Right atrium auricular region (tissue), 2 donors: ENCODE data around the gene OPTC. TPM values are rescaled to one million over a fixed set of nuclear protein-coding genes. Genes with fewer than 3 reads are reported as not detected.

ENCODE experiments used
- DNase-seq: peaks from one replicate; pipeline ENCODE4 v3.0.0-alpha.2; 2019; ENCODE audit warnings: low spot score
- H3K27ac ChIP-seq, 2 donors: fragments of 200-600 bp; sonication (generic); 1 replicate in 1 of 2; 2 replicates in 1 of 2; pipeline ENCODE4 v1.5.1; 2016 to 2019
- H3K27me3 ChIP-seq, 2 donors: fragments of 200-600 bp; sonication (generic); one replicate each; pipeline versions ENCODE4 v1.5.1 to v1.6.0; 2017 to 2019
- H3K36me3 ChIP-seq: fragments of 200-600 bp; sonication (generic); one replicate; pipeline ENCODE4 v1.5.1; 2016
- H3K4me1 ChIP-seq, 2 donors: fragments of 200-600 bp; sonication (generic); one replicate each; pipeline versions ENCODE4 v1.5.1 to v1.6.0; 2017 to 2019
- H3K4me3 ChIP-seq, 2 donors: fragments of 200-600 bp; sonication (generic); 1 replicate in 1 of 2; 2 replicates in 1 of 2; pipeline ENCODE4 v1.5.1; 2017 to 2019; ENCODE audit warnings: mild to moderate bottlenecking in 1 of 2, moderate library complexity in 1 of 2
- H3K9me3 ChIP-seq, 2 donors: fragments of 200-600 bp; sonication (generic); one replicate each; pipeline ENCODE4 v1.5.1; 2019
- total RNA-seq, 2 donors: library from RNA; depleted of rRNA; stranded (reverse); fragments of >200 nt; gene quantifications; one replicate each; pipeline ENCODE4 v1.1.0, GENCODE V29; 2016
- TF ChIP-seq, protein P1 (sequence below), 2 donors: fragments of 200-600 bp; sonication (generic); IDR thresholded peaks; one replicate each; pipeline ENCODE4 v1.5.1; 2019; ENCODE audit warnings: antibody characterized with exemption in 2 of 2

OPTC gene
- total RNA-seq, 2 donors from 2014 or later = not detected

DNA sequence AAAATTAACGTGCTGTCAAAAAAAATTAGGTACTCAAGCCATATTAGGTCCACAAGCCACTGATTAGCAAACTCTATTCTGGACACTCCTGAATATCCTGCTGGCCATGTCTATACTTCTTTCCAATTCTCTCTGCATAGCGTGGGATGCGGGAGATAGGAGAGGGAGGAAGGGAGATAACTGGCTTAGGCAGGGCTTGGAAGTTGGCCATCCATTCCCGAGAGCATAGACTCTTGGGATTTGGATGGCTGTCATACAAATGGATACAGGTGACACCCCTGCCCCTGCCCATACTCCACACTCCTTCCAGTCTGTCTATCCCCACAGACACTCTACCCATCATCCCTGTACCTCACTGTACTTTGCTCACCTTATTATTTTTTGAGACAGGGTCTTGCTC is 20.7 kb upstream of the OPTC start:
- H3K4me1 ChIP-seq = peaks cover 0 to 14% of the 10 kb centered on the region in 2 donors
- H3K27ac ChIP-seq = peak overlapping the region in 1 of 2 donors; percentile 89
- TF ChIP-seq, protein P1, sequence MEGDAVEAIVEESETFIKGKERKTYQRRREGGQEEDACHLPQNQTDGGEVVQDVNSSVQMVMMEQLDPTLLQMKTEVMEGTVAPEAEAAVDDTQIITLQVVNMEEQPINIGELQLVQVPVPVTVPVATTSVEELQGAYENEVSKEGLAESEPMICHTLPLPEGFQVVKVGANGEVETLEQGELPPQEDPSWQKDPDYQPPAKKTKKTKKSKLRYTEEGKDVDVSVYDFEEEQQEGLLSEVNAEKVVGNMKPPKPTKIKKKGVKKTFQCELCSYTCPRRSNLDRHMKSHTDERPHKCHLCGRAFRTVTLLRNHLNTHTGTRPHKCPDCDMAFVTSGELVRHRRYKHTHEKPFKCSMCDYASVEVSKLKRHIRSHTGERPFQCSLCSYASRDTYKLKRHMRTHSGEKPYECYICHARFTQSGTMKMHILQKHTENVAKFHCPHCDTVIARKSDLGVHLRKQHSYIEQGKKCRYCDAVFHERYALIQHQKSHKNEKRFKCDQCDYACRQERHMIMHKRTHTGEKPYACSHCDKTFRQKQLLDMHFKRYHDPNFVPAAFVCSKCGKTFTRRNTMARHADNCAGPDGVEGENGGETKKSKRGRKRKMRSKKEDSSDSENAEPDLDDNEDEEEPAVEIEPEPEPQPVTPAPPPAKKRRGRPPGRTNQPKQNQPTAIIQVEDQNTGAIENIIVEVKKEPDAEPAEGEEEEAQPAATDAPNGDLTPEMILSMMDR (IDR thresholded peaks at IDR 0.05) = no peak
- peaks cover 3% of the 10 kb centered on the region for H3K36me3 ChIP-seq
- H3K4me3 ChIP-seq = no peak overlapping the region
- H3K9me3 ChIP-seq = no peaks in the 10 kb centered on the region
- DNase-seq = no peak
- H3K27me3 ChIP-seq = no peaks in the 10 kb centered on the region

DNA sequence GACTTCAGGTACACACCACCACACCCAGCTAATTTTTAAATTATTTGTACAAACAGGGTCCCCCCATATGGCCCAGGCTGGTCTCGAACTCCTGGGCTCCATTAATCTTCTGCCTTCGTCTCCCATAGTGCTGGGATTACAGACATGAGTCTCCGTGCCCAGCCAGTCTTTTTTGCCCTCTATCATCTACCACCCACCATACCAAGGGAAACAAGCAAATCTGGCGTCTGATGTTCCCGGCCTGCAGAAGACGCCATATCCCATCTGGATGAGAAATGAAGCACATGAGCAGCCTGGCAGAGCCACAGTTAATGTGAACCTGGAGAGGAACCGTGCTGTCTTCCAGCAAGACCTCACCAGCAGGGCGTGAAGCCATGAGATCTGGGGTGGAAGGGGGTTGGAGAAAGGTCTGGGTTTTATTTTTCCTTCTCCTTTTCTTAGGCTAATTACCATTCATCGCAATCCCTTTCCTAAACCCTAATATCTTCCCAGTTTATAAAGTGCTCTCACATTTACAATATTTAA is 20.1 kb upstream of the OPTC start:
- DNase-seq = no peak

DNA sequence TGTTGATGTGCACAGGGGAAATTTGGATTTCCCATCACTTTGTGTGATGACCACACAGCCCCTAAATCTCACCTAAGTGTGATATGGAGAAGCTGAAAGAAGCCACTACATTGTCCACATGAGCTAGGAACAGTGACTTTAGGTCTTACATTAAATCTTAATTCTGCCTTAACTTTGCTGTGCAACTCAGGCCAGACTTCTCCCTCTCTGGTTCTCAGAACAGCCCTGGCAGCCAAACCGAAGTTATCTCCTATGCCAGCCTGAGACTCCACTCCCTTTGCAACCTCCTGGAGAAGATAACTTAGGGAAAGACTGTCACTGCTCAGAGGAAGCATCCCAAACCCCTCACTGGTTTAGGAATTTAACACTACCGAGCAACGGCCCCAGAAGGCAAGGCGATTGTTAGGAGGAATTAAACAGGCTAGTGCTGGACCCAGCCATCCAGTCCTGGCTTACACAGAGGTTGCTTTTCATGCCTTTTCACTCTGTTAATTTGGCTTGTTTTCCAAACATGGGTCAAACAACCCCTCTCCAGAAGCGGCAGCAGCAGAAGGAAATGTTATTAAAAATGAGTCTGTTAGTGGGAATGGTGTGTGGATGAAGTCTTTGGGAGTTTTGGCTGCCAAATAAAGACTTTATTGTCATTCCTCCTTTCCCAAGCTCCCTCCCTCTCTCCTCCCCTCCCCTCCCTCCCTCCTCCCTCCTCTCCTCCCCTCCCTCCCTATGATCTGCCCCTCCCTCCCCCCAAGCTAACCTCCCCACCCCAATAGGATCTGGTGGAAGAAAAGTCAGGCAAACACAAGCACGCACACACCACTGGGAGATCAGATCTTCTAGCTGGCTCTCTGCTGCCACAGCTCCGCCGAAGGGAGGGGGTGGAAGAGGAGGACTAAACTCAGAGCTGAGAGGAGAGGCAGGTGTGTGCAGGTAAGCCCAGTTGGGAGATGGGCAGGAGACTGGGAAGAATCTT is 18.7 kb upstream of the OPTC start, which contains the start of gene PRELP:
Gene PRELP (plus strand): TSS at position 795 of the 970 bp plus-strand sequence. CDS start 7,379 bp downstream, outside the sequence.
- TF ChIP-seq, protein P1 (IDR thresholded peaks at IDR 0.05) = no peak
- peak; percentile 84 for DNase-seq

More for the DNA sequence above, 20.1 kb upstream of the OPTC start:
- Histone ChIP-seq H3K4me3 (no peak overlapping the region), H3K9me3 (no peaks in the 10 kb centered on the region), H3K27me3 (no peaks in the 10 kb centered on the region), H3K36me3 (peaks cover 4% of the 10 kb centered on the region), H3K27ac (peak overlapping the region; percentile 40 to 89), H3K4me1 (peaks cover 0 to 13% of the 10 kb centered on the region in 2 donors)
- TF ChIP-seq, protein P1 (IDR thresholded peaks at IDR 0.05) = no peak

DNA sequence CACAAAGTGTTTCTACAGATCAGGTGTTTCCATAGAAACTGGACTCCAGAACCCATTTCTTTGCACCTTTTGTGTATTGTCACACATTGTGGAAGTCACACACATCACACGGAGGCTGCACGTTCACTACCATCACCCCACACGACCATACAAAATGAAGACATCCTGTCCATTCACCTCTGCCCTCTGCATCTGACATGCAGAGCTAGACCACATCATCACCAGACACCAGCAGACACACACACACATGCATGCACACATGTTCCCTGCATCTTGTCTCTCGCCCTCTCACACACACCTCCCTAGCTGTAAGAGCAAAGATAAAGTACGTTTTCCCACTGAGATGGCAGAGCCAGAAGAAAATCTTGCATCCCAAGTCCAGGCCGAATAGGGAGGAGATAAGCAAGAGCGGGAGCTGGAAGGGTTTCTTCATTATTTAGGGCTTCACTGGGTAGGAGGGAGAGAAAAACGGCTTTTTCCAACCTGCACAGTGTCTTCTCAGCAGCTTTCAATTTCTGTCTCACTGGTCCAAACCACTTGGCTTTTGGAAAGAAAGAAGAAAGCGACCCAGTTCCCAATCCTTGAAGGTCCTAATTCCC is 17.6 kb upstream of the OPTC start:
- H3K4me1 ChIP-seq = peaks cover 0 to 24% of the 10 kb centered on the region in 2 donors
- H3K27me3 ChIP-seq = no peaks in the 10 kb centered on the region
- H3K4me3 ChIP-seq = peak overlapping the region; percentile 51 to 53
- no peaks in the 10 kb centered on the region for H3K9me3 ChIP-seq
- H3K27ac ChIP-seq = peak overlapping the region; percentile 81 to 89
- peaks cover 4% of the 10 kb centered on the region for H3K36me3 ChIP-seq
- no peak for DNase-seq
- TF ChIP-seq, protein P1 (IDR thresholded peaks at IDR 0.05) = no peak

More for the DNA sequence above, 18.7 kb upstream of the OPTC start, which contains the start of gene PRELP:
- H3K27ac ChIP-seq = peak within 1 kb of the TSS; percentile 81 to 89
- no peaks in the 10 kb centered on the region for H3K27me3 ChIP-seq
- H3K4me3 ChIP-seq = peak within 1 kb of the TSS; percentile 51 to 53
- peaks cover 0 to 14% of the 10 kb centered on the region in 2 donors for H3K4me1 ChIP-seq
- H3K9me3 ChIP-seq = no peaks in the 10 kb centered on the region
- peaks cover 4% of the 10 kb centered on the region for H3K36me3 ChIP-seq

DNA sequence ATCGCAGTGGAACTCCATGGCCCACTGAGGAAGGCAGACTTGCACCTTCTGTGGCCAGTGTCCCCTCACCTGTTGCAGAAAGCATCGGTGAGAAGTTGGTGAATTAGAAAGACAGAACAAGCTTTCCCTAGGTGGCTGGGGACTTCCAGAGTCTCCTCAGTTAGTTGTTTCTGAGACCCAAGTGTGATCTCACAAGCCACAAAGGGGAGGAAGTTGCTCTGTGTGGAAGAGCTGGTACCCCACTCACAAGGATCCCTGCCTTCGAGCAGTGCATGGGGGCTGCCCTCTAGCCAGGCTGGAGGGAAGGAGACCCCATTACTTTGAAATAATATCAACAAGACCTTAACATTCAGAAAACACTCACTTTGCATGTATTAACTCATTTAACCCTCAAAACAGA is 16.2 kb upstream of the OPTC start:
- no peak for DNase-seq
- H3K27me3 ChIP-seq = no peaks in the 10 kb centered on the region
- TF ChIP-seq, protein P1 (IDR thresholded peaks at IDR 0.05) = no peak
- H3K9me3 ChIP-seq = no peaks in the 10 kb centered on the region
- H3K4me3 ChIP-seq = peak overlapping the region; percentile 51 to 53
- H3K36me3 ChIP-seq = peaks cover 4% of the 10 kb centered on the region
- H3K4me1 ChIP-seq = peaks cover 0 to 30% of the 10 kb centered on the region in 2 donors
- peak overlapping the region; percentile 81 to 89 for H3K27ac ChIP-seq
